GM12878 (cell line): Measurements from ENCODE around the gene NTM. TPM values are rescaled to one million over a fixed set of nuclear protein-coding genes. Genes with fewer than 3 reads are reported as not detected.

ENCODE experiments used
- ATAC-seq: fragments of 200-7000 bp; cut with Tn5 transposase; 3 replicates; pipeline ENCODE4 v1.9.1; 2020; ENCODE audit warnings: mild to moderate bottlenecking, moderate library complexity
- BruUV-seq: library from RNA; stranded (reverse); fragments of 400-500 nt; replicated peaks from 2 replicates; lab custom pipeline; 2021; lab: Mats Ljungman, UMichigan
- CTCF ChIA-PET: fragments of 300-600 bp; sonication (Branson Sonifier 250); formaldehyde crosslinking; extraction: SDS; loops from one replicate; lab custom pipeline; 2021; ENCODE audit warnings: inconsistent platforms; lab: Yijun Ruan, JAX
- POLR2A ChIA-PET: fragments of 350-600 bp; formaldehyde crosslinking; extraction: SDS; loops from one replicate; lab custom pipeline; 2021; ENCODE audit warnings: inconsistent platforms; lab: Charles Lee
- RAD21 ChIA-PET: fragments of 300-600 bp; sonication (Branson Sonifier 250); formaldehyde crosslinking; loops from one replicate; lab custom pipeline; 2023; ENCODE audit warnings: antibody characterized with exemption; ENCODE audit not compliant: unreplicated experiment; lab: Charles Lee
- SMC1A ChIA-PET: fragments of 300-600 bp; sonication (Branson Sonifier 250); formaldehyde crosslinking; loops from one replicate; lab custom pipeline; 2023; ENCODE audit not compliant: unreplicated experiment, uncharacterized antibody; lab: Charles Lee
- DNase-seq: peaks from one replicate; pipeline ENCODE4 v3.0.0-alpha.2; 2011; ENCODE audit warnings: low read depth, low spot score
- FAIRE-seq: peaks from 3 replicates; lab custom pipeline; 2011; peaks lifted over from hg19 to GRCh38; lab: Jason Lieb, UNC
- H2AFZ ChIP-seq: 2 replicates; pipeline ENCODE4 v1.6.0; 2011; ENCODE audit warnings: low read depth, low read length, control low read depth; ENCODE audit not compliant: control insufficient read depth
- H3K27ac ChIP-seq: 2 replicates; pipeline ENCODE4 v1.5.1; 2011; ENCODE audit warnings: control low read depth; ENCODE audit not compliant: control insufficient read depth, insufficient read depth
- H3K27me3 ChIP-seq, 2 experiments: replicated peaks in 1 of 2; 2 replicates each; pipeline versions ENCODE4 v1.6.0 to v1.6.1; 2011; ENCODE audit warnings: low read length in 1 of 2; ENCODE audit not compliant: control insufficient read depth in 2 of 2, insufficient read depth in 2 of 2
- H3K36me3 ChIP-seq, 2 experiments: 2 replicates each; pipeline ENCODE4 v1.5.1; 2011; ENCODE audit warnings: low read length in 1 of 2; ENCODE audit not compliant: control insufficient read depth in 2 of 2, insufficient read depth in 2 of 2
- H3K4me1 ChIP-seq: 2 replicates; pipeline ENCODE4 v1.6.1; 2011; ENCODE audit warnings: mild to moderate bottlenecking, low read length, moderate library complexity, mixed read lengths; ENCODE audit not compliant: control insufficient read depth, insufficient read depth
- H3K4me2 ChIP-seq: 2 replicates; pipeline ENCODE4 v1.6.0; 2011; ENCODE audit warnings: control low read depth; ENCODE audit not compliant: control insufficient read depth, insufficient read depth
- H3K4me3 ChIP-seq: fragments of 200-600 bp; sonication (generic); 2 replicates; pipeline ENCODE4 v1.5.1; 2016
- H3K79me2 ChIP-seq: 2 replicates; pipeline ENCODE4 v1.6.0; 2011; ENCODE audit warnings: low read length; ENCODE audit not compliant: control insufficient read depth, insufficient read depth
- H3K9ac ChIP-seq: 2 replicates; pipeline ENCODE4 v1.8.0; 2011; ENCODE audit warnings: low read length, control low read depth, mixed read lengths; ENCODE audit not compliant: control insufficient read depth, insufficient read depth
- H3K9me3 ChIP-seq: replicated peaks from 3 replicates; pipeline ENCODE4 v1.5.1; 2011; ENCODE audit warnings: mild to moderate bottlenecking, low read length; ENCODE audit not compliant: control insufficient read depth, insufficient read depth
- H4K20me1 ChIP-seq: 2 replicates; pipeline ENCODE4 v1.6.0; 2011; ENCODE audit not compliant: control insufficient read depth, insufficient read depth
- ASH2L ChIP-seq: fragments of 300-600, 200-600 bp; sonication (generic); IDR thresholded peaks from 2 replicates; pipeline ENCODE4 v1.6.1; 2017; ENCODE audit warnings: low read depth, mild to moderate bottlenecking, borderline replicate concordance
- ATF2 ChIP-seq: IDR thresholded peaks from 2 replicates; pipeline ENCODE4 v1.6.1; 2012; ENCODE audit warnings: low read length, inconsistent platforms
- CHD2 ChIP-seq: IDR thresholded peaks from 2 replicates; pipeline ENCODE4 v1.6.1; 2011; ENCODE audit warnings: low read depth, low read length, improper control_type of control experiment, borderline replicate concordance
- IKZF2 ChIP-seq, 2 experiments: fragments of 450-650 bp; IDR thresholded peaks; 2 replicates each; pipeline ENCODE4 v1.6.1; 2017; ENCODE audit warnings: mild to moderate bottlenecking in 2 of 2, moderate library complexity in 2 of 2
- NR2C1 ChIP-seq: fragments of 450-650 bp; IDR thresholded peaks from 2 replicates; pipeline ENCODE4 v1.6.1; 2017; ENCODE audit warnings: antibody characterized with exemption, mild to moderate bottlenecking, moderate library complexity
- RBBP5 ChIP-seq: fragments of 200-600 bp; sonication (generic); conservative IDR thresholded peaks from 2 replicates; pipeline ENCODE4 v1.6.1; 2016
- WGBS: methylation state at CpG from one replicate; pipeline ENCODE4 v1.1.6; 2016; ENCODE audit warnings: low lambda C conversion rate; ENCODE audit not compliant: insufficient replicate concordance, insufficient coverage; ENCODE audit errors: missing lambda C conversion rate; 5-methylcytosine and 5-hydroxymethylcytosine counted together
- in situ Hi-C: fragments of 300-500 bp; cut with MboI; formaldehyde crosslinking; loops from 9 replicates; pipeline ENCODE4 v1.14.3; 2018; ENCODE audit warnings: mixed read lengths
- intact Hi-C: fragments of 100-400 bp; cut with micrococcal nuclease; formaldehyde crosslinking; loops from one replicate; pipeline ENCODE4 v1.14.2; 2022; ENCODE audit not compliant: unreplicated experiment
- polyA plus RNA-seq, 11 experiments: library from polyadenylated mRNA; depleted of rRNA in 4 of 11; unstranded in 6 of 11; stranded (reverse) in 5 of 11; fragments of >200 nt; fragmentation: Nextera tagmentation in 4 of 11; fragmentation: Illumina TruSeq in 1 of 11; extraction: Ambion mirVana in 4 of 11; extraction: Trizol in 1 of 11; gene quantifications; 1 replicate in 1 of 11; 2 replicates in 10 of 11; pipeline versions ENCODE4 v1.2.1 to v1.2.3, GENCODE V29; 2011 to 2016; ENCODE audit warnings: inconsistent platforms in 2 of 11, missing spikeins in 2 of 11, low read depth in 1 of 11
- total RNA-seq, 4 experiments: library from RNA; depleted of rRNA in 3 of 4; stranded (reverse); fragments of >200 nt in 3 of 4; fragmentation: Illumina TruSeq in 1 of 4; extraction: Trizol in 1 of 4; gene quantifications; 2 replicates each; pipeline versions ENCODE4 v1.2.1 to v1.2.3, GENCODE V29; 2013 to 2021
- TF ChIP-seq, protein P1 (sequence below): fragments of 450-650 bp; conservative IDR thresholded peaks from 2 replicates; pipeline ENCODE4 v1.6.1; 2017; ENCODE audit warnings: mild to moderate bottlenecking, moderate library complexity
- TF ChIP-seq, protein P2 (sequence below): IDR thresholded peaks from 2 replicates; pipeline ENCODE4 v1.6.1; 2011; ENCODE audit warnings: borderline replicate concordance, low read depth, mild to moderate bottlenecking, moderate library complexity, low read length; ENCODE audit not compliant: insufficient read depth, poor library complexity, severe bottlenecking

NTM gene
- total and polyA plus RNA-seq, 10 of the 15 experiments (the other 5 are each of a cell fraction or from before 2014, with no cell fraction given), result not detected

DNA sequence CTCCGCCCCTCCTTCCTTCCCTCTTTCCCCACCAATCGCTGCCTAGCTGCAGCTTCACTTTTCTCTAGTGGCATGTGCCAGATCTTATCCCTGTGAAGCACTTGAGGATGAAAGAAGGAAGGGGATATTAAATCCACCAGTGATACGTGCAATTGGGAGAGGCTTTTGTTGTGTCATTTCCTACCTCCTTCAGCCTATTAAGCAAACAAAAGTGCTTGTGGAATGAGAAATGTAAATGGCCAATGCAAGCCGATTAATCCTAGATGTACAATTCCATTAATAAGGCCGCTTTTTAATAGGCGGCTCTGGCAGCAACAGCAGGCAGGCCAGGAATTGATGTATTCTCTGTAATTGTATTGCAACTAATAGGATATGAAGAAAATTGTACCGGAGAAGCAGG lies 23.3 kb downstream of the NTM start:
- no peak for TF ChIP-seq ASH2L
- TF ChIP-seq CHD2, result no peak
- TF ChIP-seq ATF2, result no peak
- TF ChIP-seq RBBP5, result no peak
- TF ChIP-seq NR2C1, result no peak
- SMC1A ChIA-PET, result no interaction called here
- no peak for ATAC-seq
- Histone ChIP-seq H3K4me3 (no peak overlapping the region), H3K36me3 (no peaks in the 10 kb centered on the region), H3K9me3 (no peaks in the 10 kb centered on the region), H3K9ac (no peak overlapping the region), H3K27ac (no peak overlapping the region), H3K4me1 (no peaks in the 10 kb centered on the region), H4K20me1 (no peaks in the 10 kb centered on the region), H3K79me2 (no peaks in the 10 kb centered on the region), H3K4me2 (no peak overlapping the region), H3K27me3 (0 out of 4 replicates have a peak, but pooled peaks cover 0 to 1% of the 10 kb centered on the region in 2 experiments), H2AFZ (no peak overlapping the region)
- 39% methylated on average over 7 of the region's 7 CpGs for WGBS
- no peak for DNase-seq
- in situ Hi-C loops, result no loop called here
- POLR2A ChIA-PET, result no interaction called here
- RAD21 ChIA-PET, result no interaction called here
- intact Hi-C loops, result loop anchor here (5.0 kb wide), 1 partner anchor 331 kb away; no protein-coding TSS in a partner anchor
- CTCF ChIA-PET, result no interaction called here
- BruUV-seq, result no TSS peak
- FAIRE-seq, result no peak

- Histone ChIP-seq H3K4me2 (no peak overlapping the region), H3K27ac (no peak overlapping the region), H3K36me3 (no peaks in the 10 kb centered on the region), H3K79me2 (no peaks in the 10 kb centered on the region), H2AFZ (no peak overlapping the region), H3K4me3 (no peak overlapping the region), H3K9me3 (no peaks in the 10 kb centered on the region), H3K4me1 (no peaks in the 10 kb centered on the region), H3K9ac (no peak overlapping the region), H3K27me3 (0 out of 4 replicates have a peak, but pooled peaks cover 0 to 1% of the 10 kb centered on the region in 2 experiments), H4K20me1 (no peaks in the 10 kb centered on the region)
- ChIA-PET CTCF (no interaction called here), POLR2A (no interaction called here), SMC1A (no interaction called here), RAD21 (no interaction called here)
- in situ Hi-C loops (no loop called here), intact Hi-C loops (no loop called here)
- BruUV-seq, result no TSS peak
- DNase-seq, result no peak
- ATAC-seq, result no peak
- WGBS, result 13% methylated on average over 3 of the region's 3 CpGs
- FAIRE-seq, result no peak
- TF ChIP-seq, protein P1, sequence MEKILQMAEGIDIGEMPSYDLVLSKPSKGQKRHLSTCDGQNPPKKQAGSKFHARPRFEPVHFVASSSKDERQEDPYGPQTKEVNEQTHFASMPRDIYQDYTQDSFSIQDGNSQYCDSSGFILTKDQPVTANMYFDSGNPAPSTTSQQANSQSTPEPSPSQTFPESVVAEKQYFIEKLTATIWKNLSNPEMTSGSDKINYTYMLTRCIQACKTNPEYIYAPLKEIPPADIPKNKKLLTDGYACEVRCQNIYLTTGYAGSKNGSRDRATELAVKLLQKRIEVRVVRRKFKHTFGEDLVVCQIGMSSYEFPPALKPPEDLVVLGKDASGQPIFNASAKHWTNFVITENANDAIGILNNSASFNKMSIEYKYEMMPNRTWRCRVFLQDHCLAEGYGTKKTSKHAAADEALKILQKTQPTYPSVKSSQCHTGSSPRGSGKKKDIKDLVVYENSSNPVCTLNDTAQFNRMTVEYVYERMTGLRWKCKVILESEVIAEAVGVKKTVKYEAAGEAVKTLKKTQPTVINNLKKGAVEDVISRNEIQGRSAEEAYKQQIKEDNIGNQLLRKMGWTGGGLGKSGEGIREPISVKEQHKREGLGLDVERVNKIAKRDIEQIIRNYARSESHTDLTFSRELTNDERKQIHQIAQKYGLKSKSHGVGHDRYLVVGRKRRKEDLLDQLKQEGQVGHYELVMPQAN, result no peak
- TF ChIP-seq IKZF2 (IDR thresholded peaks at IDR 0.05), result no peak
- TF ChIP-seq, protein P2, sequence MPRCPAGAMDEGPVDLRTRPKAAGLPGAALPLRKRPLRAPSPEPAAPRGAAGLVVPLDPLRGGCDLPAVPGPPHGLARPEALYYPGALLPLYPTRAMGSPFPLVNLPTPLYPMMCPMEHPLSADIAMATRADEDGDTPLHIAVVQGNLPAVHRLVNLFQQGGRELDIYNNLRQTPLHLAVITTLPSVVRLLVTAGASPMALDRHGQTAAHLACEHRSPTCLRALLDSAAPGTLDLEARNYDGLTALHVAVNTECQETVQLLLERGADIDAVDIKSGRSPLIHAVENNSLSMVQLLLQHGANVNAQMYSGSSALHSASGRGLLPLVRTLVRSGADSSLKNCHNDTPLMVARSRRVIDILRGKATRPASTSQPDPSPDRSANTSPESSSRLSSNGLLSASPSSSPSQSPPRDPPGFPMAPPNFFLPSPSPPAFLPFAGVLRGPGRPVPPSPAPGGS, result no peak
Observed at GRCh38 chr11:131397675-131398074, 27.3 kb downstream of the NTM start.
